Endothelial cell (in vitro differentiated cells): Measurements from ENCODE around the gene BBLN. TPM values are rescaled to one million over a fixed set of nuclear protein-coding genes. Genes with fewer than 3 reads are reported as not detected.

ENCODE experiments used
- DNase-seq: peaks from one replicate; pipeline ENCODE4 v3.0.0; 2021; ENCODE audit warnings: low spot score
- H3K27ac Mint-ChIP-seq: one replicate; pipeline ENCODE4 v1.8.0; 2021; ENCODE audit warnings: mixed read lengths, inconsistent platforms; ENCODE audit not compliant: unreplicated experiment
- H3K27me3 Mint-ChIP-seq: one replicate; pipeline ENCODE4 v1.8.0; 2021; ENCODE audit warnings: mild to moderate bottlenecking, moderate library complexity, mixed read lengths, inconsistent platforms; ENCODE audit not compliant: unreplicated experiment
- H3K36me3 Mint-ChIP-seq: one replicate; pipeline ENCODE4 v1.8.0; 2021; ENCODE audit warnings: mild to moderate bottlenecking, low read depth, mixed read lengths, inconsistent platforms; ENCODE audit not compliant: unreplicated experiment
- H3K4me1 Mint-ChIP-seq: one replicate; pipeline ENCODE4 v1.8.0; 2021; ENCODE audit warnings: mild to moderate bottlenecking, mixed read lengths, inconsistent platforms; ENCODE audit not compliant: unreplicated experiment
- H3K4me3 Mint-ChIP-seq: one replicate; pipeline ENCODE4 v1.8.0; 2021; ENCODE audit warnings: mild to moderate bottlenecking, mixed read lengths, inconsistent platforms; ENCODE audit not compliant: unreplicated experiment
- H3K9me3 Mint-ChIP-seq: one replicate; pipeline ENCODE4 v1.8.0; 2021; ENCODE audit warnings: mixed read lengths, inconsistent platforms; ENCODE audit not compliant: unreplicated experiment
- CTCF ChIP-seq: fragments of 200-600 bp; sonication (generic); IDR thresholded peaks from one replicate; pipeline ENCODE4 v1.5.0; 2021; ENCODE audit warnings: antibody characterized with exemption; ENCODE audit not compliant: unreplicated experiment
- total RNA-seq: library from RNA; stranded (reverse); fragmentation: NEBNext Ultra II Directional; extraction: Animal tissue kit (Norgen Biotek cat#: 25700); gene quantifications from one replicate; pipeline ENCODE4 v1.2.1, GENCODE V29; 2021; ENCODE audit not compliant: unreplicated experiment

The BBLN gene
- total RNA-seq, 1 donor from 2014 or later: 62.1 TPM

- H3K36me3 Mint-ChIP-seq: peaks cover 3% of the 10 kb centered on the region
- peaks cover 3% of the 10 kb centered on the region for H3K27me3 Mint-ChIP-seq
- peaks cover 8% of the 10 kb centered on the region for H3K9me3 Mint-ChIP-seq
- no peak overlapping the region for H3K4me3 Mint-ChIP-seq
- peaks cover 13% of the 10 kb centered on the region for H3K4me1 Mint-ChIP-seq
- DNase-seq: peak; percentile 73
- no peak for TF ChIP-seq CTCF
- no peak overlapping the region for H3K27ac Mint-ChIP-seq
Observed at GRCh38 chr9:128124873-128125579, 35.0 kb upstream of the BBLN start.

- DNase-seq: no peak
- H3K9me3 Mint-ChIP-seq: peaks cover 8% of the 10 kb centered on the region
- peaks cover 3% of the 10 kb centered on the region for H3K36me3 Mint-ChIP-seq
- peaks cover 13% of the 10 kb centered on the region for H3K4me1 Mint-ChIP-seq
- peaks cover 3% of the 10 kb centered on the region for H3K27me3 Mint-ChIP-seq
- H3K27ac Mint-ChIP-seq: no peak overlapping the region
- TF ChIP-seq CTCF: no peak
- peak overlapping the region; percentile 62 for H3K4me3 Mint-ChIP-seq
Observed at GRCh38 chr9:128125580-128126354, 34.3 kb upstream of the BBLN start.

GRCh38 chr9:128127568-128127989, 32.5 kb upstream of the BBLN start, which contains the start of gene PTGES2:
PTGES2 (minus strand) TSS chr9:128127729; CDS start chr9:128127717, 12 bp downstream.
- H3K27ac Mint-ChIP-seq: peak within 1 kb of the TSS; percentile 90
- H3K4me1 Mint-ChIP-seq: peaks cover 13% of the 10 kb centered on the region

GRCh38 chr9:128127990-128128835, 31.9 kb upstream of the BBLN start:
- H3K36me3 Mint-ChIP-seq: peaks cover 3% of the 10 kb centered on the region
- peak overlapping the region; percentile 90 for H3K27ac Mint-ChIP-seq
- H3K4me1 Mint-ChIP-seq: peaks cover 16% of the 10 kb centered on the region
- peaks cover 6% of the 10 kb centered on the region for H3K27me3 Mint-ChIP-seq
- no peak for TF ChIP-seq CTCF
- peak overlapping the region; percentile 97 for H3K4me3 Mint-ChIP-seq
- H3K9me3 Mint-ChIP-seq: peaks cover 8% of the 10 kb centered on the region
- DNase-seq: peak; percentile 86

More at GRCh38 chr9:128127568-128127989, 32.5 kb upstream of the BBLN start, which contains the start of gene PTGES2:
- Mint-ChIP-seq H3K4me3 (peak within 1 kb of the TSS; percentile 97), H3K9me3 (peaks cover 8% of the 10 kb centered on the region), H3K27me3 (peaks cover 3% of the 10 kb centered on the region), H3K36me3 (peaks cover 3% of the 10 kb centered on the region)
- TF ChIP-seq CTCF: no peak
- peak; percentile 82 for DNase-seq
